ENCODE results near the gene FAM89B. TPM values are rescaled to one million over a fixed set of nuclear protein-coding genes. Genes with fewer than 3 reads are reported as not detected.

Gene FAM89B
- total RNA-seq, 4 donors from 2014 or later = 12.0 to 44.1 (median 23.9) TPM

GRCh38 chr11:65554842-65555430 is 17.4 kb upstream of the FAM89B start:
- H3K27me3 ChIP-seq = no peaks in the 10 kb centered on the region
- peaks cover 0 to 32% (median 0%) of the 10 kb centered on the region in 3 donors for H3K36me3 ChIP-seq
- H3K9me3 ChIP-seq = no peaks in the 10 kb centered on the region
- H3K4me1 ChIP-seq = peaks cover 46 to 91% (median 60%) of the 10 kb centered on the region in 3 donors
- WGBS, 2 donors = 88 to 90% methylated on average over 4 of the region's 4 CpGs
- TF ChIP-seq POLR2A (IDR thresholded peaks at IDR 0.05) = no peak
- TF ChIP-seq CTCF (IDR thresholded peaks at IDR 0.05) = no peak
- H3K27ac ChIP-seq = peak overlapping the region; percentile 16 to 95 (median 92)
- no peak for DNase-seq
- intact Hi-C loops (cut with DNase I) = no loop called here
- no peak overlapping the region for H3K4me3 ChIP-seq

DNA sequence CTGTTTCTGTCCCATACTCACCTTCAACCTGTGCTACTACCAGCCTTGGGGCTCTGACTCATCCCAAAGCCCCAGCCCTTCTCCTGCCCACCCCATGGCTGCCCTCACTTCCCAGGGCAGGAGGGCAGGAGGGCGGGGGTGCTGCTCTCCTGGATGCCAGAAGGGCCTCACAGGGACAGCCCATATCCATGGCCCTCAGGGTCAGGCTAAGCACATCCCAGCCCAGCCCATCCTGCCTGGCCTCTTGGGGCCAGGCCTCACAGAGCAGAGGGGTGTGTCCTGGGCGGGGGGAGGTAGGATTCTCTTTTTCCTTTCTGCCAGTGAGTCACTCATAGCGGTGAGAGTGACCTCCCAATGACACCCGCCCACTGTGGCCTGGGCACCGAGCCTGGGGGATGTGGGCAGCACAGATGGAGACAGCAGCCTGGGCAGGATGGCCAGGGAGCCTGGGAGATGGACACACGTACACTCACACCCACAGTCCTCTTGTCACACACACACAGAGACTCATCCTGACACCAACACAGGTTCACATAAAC is 16.6 kb upstream of the FAM89B start:
- DNase-seq = no peak
- no peak for TF ChIP-seq CTCF (IDR thresholded peaks at IDR 0.05)
- TF ChIP-seq POLR2A (IDR thresholded peaks at IDR 0.05) = no peak
- intact Hi-C loops (cut with DNase I) = no loop called here
- H3K27ac ChIP-seq = peak overlapping the region; percentile 16 to 95 (median 92)
- H3K9me3 ChIP-seq = no peaks in the 10 kb centered on the region
- peaks cover 54 to 99% (median 69%) of the 10 kb centered on the region in 3 donors for H3K4me1 ChIP-seq
- WGBS, 2 donors = 67% methylated on average over 1 of the region's 6 CpGs; no CpG with 5 or more reads in 1 of the 2 donors
- H3K27me3 ChIP-seq = no peaks in the 10 kb centered on the region
- peak overlapping the region in 1 of 4 donors; percentile 10 for H3K4me3 ChIP-seq
- H3K36me3 ChIP-seq = peaks cover 0 to 31% (median 0%) of the 10 kb centered on the region in 3 donors

GRCh38 chr11:65556470-65557279 is 15.7 kb upstream of the FAM89B start:
- no peak for DNase-seq
- intact Hi-C loops (cut with DNase I) = no loop called here
- WGBS, 2 donors = 75% methylated on average over 10 to 12 of the region's 12 CpGs
- TF ChIP-seq CTCF (IDR thresholded peaks at IDR 0.05) (no peak), POLR2A (IDR thresholded peaks at IDR 0.05) (no peak)
- Histone ChIP-seq H3K9me3 (no peaks in the 10 kb centered on the region), H3K27ac (peak overlapping the region; percentile 78 to 95 (median 92)), H3K4me3 (peak overlapping the region; percentile 46 to 83 (median 63)), H3K4me1 (peaks cover 58 to 95% (median 65%) of the 10 kb centered on the region in 3 donors), H3K36me3 (peaks cover 0 to 22% (median 0%) of the 10 kb centered on the region in 3 donors), H3K27me3 (no peaks in the 10 kb centered on the region)

DNA sequence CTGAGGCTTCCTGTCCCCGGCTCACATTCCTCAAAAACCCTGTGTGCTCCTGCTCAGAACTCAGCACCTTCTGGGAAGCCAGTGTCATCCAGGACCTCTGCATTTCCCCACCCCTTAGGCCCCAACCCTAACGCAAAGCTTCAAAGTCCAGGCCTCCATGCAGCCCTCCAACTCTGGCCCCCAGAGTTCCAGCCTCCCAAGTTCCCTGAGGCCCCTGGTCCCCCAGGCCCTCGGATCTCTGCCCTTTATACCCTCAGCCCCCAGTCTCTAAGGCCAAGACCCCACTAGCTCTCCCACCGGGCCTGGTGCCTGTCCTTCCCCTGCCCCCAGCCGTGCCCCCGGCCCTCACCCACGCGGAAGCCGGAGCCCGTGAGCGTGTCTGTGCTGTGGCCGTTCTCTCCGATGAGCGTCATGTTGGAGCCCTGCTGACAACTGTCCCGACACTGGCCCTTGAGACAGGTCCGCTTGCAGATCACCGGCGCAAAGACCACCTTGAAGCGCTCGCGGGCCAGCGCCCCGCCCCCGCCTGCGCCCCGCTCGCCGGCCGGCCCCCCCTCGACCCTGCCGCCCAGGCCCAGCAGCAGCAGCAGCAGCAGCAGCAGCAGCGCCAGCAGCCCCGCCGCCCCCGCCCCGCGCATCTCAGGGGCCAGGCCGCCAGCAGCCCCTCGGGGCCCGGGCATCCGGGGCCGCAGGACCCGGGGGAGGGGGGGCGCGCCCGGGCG is 14.9 kb upstream of the FAM89B start:
- no peaks in the 10 kb centered on the region for H3K9me3 ChIP-seq
- WGBS, 2 donors = 8 to 26% methylated on average over 3 to 7 of the region's 47 CpGs
- peak overlapping the region; percentile 78 to 95 (median 92) for H3K27ac ChIP-seq
- H3K4me1 ChIP-seq = peaks cover 58 to 87% (median 62%) of the 10 kb centered on the region in 3 donors
- no peak for DNase-seq
- no peak for TF ChIP-seq CTCF (IDR thresholded peaks at IDR 0.05)
- no peak for TF ChIP-seq POLR2A (IDR thresholded peaks at IDR 0.05)
- H3K27me3 ChIP-seq = no peaks in the 10 kb centered on the region
- intact Hi-C loops (cut with DNase I) = no loop called here
- H3K36me3 ChIP-seq = peaks cover 0 to 18% (median 0%) of the 10 kb centered on the region in 3 donors
- peak overlapping the region; percentile 46 to 83 (median 63) for H3K4me3 ChIP-seq
